ENCODE measurements around the gene KCNMA1.

DNA sequence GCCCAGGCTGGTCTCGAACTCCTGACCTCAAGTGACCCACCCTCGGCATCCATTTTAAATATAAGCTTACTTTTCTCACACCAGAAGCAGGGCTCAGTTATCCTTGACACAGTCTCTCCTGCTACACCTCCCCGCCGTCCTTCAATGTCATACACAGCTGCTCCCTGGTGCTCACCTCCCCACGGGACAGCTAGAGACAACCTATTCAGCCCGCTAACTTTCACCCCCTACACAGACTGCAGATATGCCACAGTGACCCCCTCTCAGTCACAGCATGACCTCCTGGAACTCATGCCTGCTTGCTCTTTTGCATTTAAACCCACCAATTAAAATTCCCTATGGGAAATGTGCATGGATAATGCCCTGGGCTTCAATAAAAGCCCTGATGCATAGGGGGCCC lies 44.2 kb upstream of the KCNMA1 start:
- TF ChIP-seq YY1 (IDR thresholded peaks at IDR 0.05; ENCODE audit: insufficient read depth, insufficient read length) (no peak), ZNF274 (IDR thresholded peaks at IDR 0.05; ENCODE audit: low read depth, low read length) (no peak)

All from NT2/D1 (cell line).